Peyer's patch (tissue), 4 donors: ENCODE data around the gene APOBEC3G. TPM values are rescaled to one million over a fixed set of nuclear protein-coding genes. Genes with fewer than 3 reads are reported as not detected.

Experiments
- DNase-seq, 3 donors: peaks; one replicate each; pipeline ENCODE4 v3.0.0-alpha.2; 2017 to 2019
- H3K27ac ChIP-seq, 4 donors: fragments of 200-600 bp; sonication (generic); one replicate each; pipeline ENCODE4 v1.5.1; 2016 to 2019
- H3K27me3 ChIP-seq, 2 donors: fragments of 200-600 bp; sonication (generic); one replicate each; pipeline ENCODE4 v1.5.1; 2019
- H3K36me3 ChIP-seq, 3 donors: fragments of 200-600 bp; sonication (generic); one replicate each; pipeline ENCODE4 v1.5.1; 2016 to 2019
- H3K4me1 ChIP-seq, 4 donors: fragments of 200-600 bp; sonication (generic); one replicate each; pipeline ENCODE4 v1.5.1; 2016 to 2019
- H3K4me3 ChIP-seq, 4 donors: fragments of 200-600 bp; sonication (generic); 1 replicate in 3 of 4; 2 replicates in 1 of 4; pipeline ENCODE4 v1.5.1; 2016 to 2019; ENCODE audit warnings: mild to moderate bottlenecking in 1 of 4
- H3K9me3 ChIP-seq, 4 donors: fragments of 200-600 bp; sonication (generic); one replicate each; pipeline ENCODE4 v1.5.1; 2016 to 2019; ENCODE audit warnings: mild to moderate bottlenecking in 1 of 4
- POLR2A ChIP-seq, 2 donors: fragments of 450-650 bp; IDR thresholded peaks; one replicate each; pipeline ENCODE4 v1.5.1; 2017; ENCODE audit warnings: antibody characterized with exemption in 2 of 2, mild to moderate bottlenecking in 2 of 2, moderate library complexity in 2 of 2
- total RNA-seq, 4 donors: library from RNA; depleted of rRNA; stranded (reverse); fragments of >200 nt; gene quantifications; one replicate each; pipeline ENCODE4 v1.1.0, GENCODE V29; 2016
- TF ChIP-seq, protein P1 (sequence below), 6 experiments: fragments of 450-650 bp in 4 of 6; fragments of 200-600 bp in 2 of 6; sonication (generic) in 1 of 6; IDR thresholded peaks; one replicate each; pipeline ENCODE4 v1.5.1; 2017 to 2019; ENCODE audit warnings: antibody characterized with exemption in 6 of 6, mild to moderate bottlenecking in 3 of 6, moderate library complexity in 1 of 6

APOBEC3G gene
- total RNA-seq, 4 donors from 2014 or later = 2.1 to 8.3 (median 4.7) TPM

DNA sequence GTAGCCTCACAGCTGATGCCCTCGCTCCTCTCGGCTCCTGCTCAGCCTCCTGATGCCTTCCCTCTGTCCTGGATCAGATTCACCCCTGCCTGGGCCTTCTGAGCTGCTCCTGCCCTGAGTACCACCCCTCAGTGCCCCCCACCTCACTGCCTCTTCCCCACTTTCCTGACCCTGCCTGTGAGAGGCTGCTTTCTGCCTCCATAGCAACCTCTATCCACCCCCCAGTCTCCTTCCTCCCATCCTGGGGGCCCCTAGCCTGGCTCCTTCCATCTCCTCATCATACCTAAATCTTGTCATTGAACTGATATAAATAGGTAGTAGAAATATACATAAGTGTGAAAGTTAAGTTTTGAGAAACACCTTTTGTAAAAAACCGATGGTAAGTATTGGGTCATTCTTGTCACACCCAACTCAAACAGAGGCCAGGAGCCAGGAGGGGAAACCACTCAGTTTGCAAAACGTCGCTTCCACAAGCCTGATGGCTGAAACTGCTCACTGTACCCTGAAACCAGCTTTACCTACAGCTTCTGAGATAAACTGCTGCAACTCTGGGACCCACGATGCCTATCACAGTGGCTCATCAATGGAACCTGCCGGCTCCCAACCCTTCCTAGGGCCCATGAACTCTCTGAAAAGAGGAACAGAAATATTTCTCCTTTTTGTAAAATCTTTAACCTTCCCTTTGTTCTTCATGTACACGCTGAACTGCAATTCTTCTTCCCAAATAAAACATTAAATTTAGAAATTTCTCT lies 15.2 kb downstream of the APOBEC3G start:
- no peaks in the 10 kb centered on the region for H3K27me3 ChIP-seq
- DNase-seq = no peak
- H3K9me3 ChIP-seq = no peaks in the 10 kb centered on the region
- no peak overlapping the region for H3K4me3 ChIP-seq
- peak overlapping the region in 2 of 4 donors; percentile 79 to 80 for H3K27ac ChIP-seq
- no peaks in the 10 kb centered on the region for H3K36me3 ChIP-seq
- H3K4me1 ChIP-seq = peaks cover 0 to 16% (median 0%) of the 10 kb centered on the region in 4 donors
- TF ChIP-seq, protein P1, sequence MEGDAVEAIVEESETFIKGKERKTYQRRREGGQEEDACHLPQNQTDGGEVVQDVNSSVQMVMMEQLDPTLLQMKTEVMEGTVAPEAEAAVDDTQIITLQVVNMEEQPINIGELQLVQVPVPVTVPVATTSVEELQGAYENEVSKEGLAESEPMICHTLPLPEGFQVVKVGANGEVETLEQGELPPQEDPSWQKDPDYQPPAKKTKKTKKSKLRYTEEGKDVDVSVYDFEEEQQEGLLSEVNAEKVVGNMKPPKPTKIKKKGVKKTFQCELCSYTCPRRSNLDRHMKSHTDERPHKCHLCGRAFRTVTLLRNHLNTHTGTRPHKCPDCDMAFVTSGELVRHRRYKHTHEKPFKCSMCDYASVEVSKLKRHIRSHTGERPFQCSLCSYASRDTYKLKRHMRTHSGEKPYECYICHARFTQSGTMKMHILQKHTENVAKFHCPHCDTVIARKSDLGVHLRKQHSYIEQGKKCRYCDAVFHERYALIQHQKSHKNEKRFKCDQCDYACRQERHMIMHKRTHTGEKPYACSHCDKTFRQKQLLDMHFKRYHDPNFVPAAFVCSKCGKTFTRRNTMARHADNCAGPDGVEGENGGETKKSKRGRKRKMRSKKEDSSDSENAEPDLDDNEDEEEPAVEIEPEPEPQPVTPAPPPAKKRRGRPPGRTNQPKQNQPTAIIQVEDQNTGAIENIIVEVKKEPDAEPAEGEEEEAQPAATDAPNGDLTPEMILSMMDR (IDR thresholded peaks at IDR 0.05) = no peak
- no peak for TF ChIP-seq POLR2A (IDR thresholded peaks at IDR 0.05)

DNA sequence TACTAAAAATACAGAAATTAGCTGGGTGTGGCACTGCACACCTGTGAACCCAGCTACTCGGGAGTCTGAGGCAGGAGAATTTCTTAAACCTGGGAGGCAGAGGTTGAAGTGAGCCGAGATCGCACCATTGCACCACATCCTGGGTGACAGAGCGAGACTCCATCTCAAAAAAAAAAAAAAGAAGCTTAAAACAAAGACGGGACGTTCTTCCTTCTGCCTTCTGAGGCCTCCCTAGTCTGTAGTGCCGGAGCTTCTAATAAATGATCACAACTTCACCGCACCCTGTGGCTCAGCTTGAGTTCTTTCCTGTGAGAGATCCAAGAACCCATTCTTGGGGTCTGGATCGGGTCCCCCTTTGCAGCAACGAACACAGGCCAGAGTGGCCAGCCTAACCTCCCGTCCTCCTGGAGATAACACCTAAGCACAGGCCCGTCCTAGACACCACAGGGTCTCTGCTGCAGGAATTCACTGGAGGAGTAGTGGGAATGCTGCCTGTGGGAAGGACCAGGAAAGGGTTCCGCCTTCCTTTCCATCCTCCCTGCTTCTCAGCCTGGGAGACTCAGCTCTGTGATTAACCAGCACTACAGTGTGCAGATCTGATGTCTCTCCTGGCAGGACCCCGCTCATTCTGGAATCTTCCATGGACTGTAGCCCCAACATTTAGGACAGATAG lies 17.8 kb downstream of the APOBEC3G start:
- DNase-seq = peak in 1 of 3 donors; percentile 62
- peak overlapping the region in 3 of 4 donors; percentile 17 to 57 (median 25) for H3K27ac ChIP-seq

DNA sequence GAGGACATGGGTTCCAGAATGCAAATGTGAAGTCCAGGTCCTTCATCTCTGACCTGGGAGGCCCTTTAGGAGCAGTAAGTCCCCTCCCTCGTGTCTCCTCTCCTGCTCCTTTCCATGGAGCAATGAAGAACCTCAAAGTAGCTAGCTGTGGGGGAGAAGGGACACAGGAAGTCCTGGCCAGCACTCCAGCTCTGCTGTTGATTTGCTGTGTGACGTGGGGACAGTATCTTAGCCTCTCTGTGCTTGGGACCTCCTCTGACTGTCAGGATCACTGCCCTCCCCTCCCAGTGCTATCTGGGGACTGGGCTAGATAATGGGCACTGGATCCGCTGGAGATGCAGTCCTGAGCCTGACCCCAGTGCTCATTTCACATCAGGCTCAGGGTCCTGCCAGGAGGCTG lies 18.9 kb downstream of the APOBEC3G start:
- H3K27me3 ChIP-seq = no peaks in the 10 kb centered on the region
- TF ChIP-seq, protein P1 (IDR thresholded peaks at IDR 0.05) = no peak
- TF ChIP-seq POLR2A (IDR thresholded peaks at IDR 0.05) = no peak
- no peak overlapping the region for H3K4me3 ChIP-seq
- no peak overlapping the region for H3K27ac ChIP-seq
- H3K36me3 ChIP-seq = no peaks in the 10 kb centered on the region
- peaks cover 0 to 29% (median 0%) of the 10 kb centered on the region in 4 donors for H3K4me1 ChIP-seq
- no peaks in the 10 kb centered on the region for H3K9me3 ChIP-seq
- DNase-seq = no peak

More for the DNA sequence above, 17.8 kb downstream of the APOBEC3G start:
- no peaks in the 10 kb centered on the region for H3K27me3 ChIP-seq
- no peaks in the 10 kb centered on the region for H3K36me3 ChIP-seq
- no peak overlapping the region for H3K4me3 ChIP-seq
- TF ChIP-seq, protein P1 (IDR thresholded peaks at IDR 0.05) = no peak
- no peak for TF ChIP-seq POLR2A (IDR thresholded peaks at IDR 0.05)
- no peaks in the 10 kb centered on the region for H3K9me3 ChIP-seq
- H3K4me1 ChIP-seq = peaks cover 0 to 37% (median 0%) of the 10 kb centered on the region in 4 donors

DNA sequence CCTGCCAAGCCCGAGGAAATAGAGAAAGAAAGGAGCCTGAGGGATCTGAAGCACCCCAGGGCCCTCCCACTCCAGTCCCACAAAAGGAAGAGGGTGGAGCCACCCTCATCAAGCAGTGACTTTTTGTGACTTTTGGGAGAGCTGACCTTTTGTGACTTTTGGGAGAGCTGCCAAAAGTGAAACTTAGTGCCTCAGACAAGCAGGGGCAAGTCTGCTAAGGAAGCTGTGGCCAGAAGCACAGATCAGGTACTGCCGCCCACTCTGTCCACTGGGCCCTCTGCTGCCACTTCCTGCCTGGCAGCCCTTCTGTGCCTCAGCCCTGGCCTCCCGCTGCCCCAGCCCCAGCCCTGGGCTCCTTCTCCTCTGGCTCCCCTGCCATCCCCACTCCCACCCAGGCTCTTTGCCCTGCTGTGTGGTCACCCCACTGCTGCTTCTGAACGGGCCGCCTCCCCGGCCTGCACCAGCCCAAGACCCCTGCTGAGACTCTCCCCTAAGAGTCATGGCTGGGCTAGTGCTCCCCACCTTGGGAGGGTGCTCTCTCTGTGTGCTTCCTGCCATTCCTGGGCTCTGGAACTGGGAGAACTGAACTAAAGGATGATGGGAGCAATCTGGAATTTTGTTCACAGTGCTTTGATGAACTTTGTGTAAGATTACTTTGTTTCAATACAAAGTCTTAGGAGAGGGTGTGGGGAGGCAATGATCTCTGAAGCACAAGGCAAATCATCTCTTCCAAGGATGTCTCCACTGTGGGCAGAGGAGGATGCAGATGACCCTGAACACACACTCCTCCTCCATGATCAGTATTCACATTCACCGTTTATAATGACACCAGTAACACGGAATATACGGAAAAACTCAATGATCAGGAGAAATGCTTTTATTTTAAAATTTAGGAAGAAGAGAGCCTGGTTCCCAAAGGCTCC lies 20.3 kb downstream of the APOBEC3G start, which contains the start of gene APOBEC3H:
TSS of gene APOBEC3H (plus strand) at position 147 of the 923 bp plus-strand sequence. CDS start 3,035 bp downstream, outside the sequence.
- H3K27ac ChIP-seq = peak within 1 kb of the TSS; percentile 23 to 69 (median 57)
- peak in 2 of 3 donors; percentile 32 to 63 for DNase-seq

More for the DNA sequence above, 20.3 kb downstream of the APOBEC3G start, which contains the start of gene APOBEC3H:
- Histone ChIP-seq H3K36me3 (no peaks in the 10 kb centered on the region), H3K9me3 (no peaks in the 10 kb centered on the region), H3K4me1 (peaks cover 0 to 29% (median 0%) of the 10 kb centered on the region in 4 donors), H3K4me3 (peak within 1 kb of the TSS in 1 of 4 donors; percentile 6), H3K27me3 (no peaks in the 10 kb centered on the region)
- TF ChIP-seq, protein P1 (IDR thresholded peaks at IDR 0.05) = no peak
- TF ChIP-seq POLR2A (IDR thresholded peaks at IDR 0.05) = no peak
